GM21390 (cell line): ENCODE data around the gene CNNM4.

Experiments
- ATAC-seq: cut with Tn5 transposase; IDR thresholded peaks from one replicate; pipeline ENCODE4 v1.9.1; 2021; ENCODE audit not compliant: unreplicated experiment

Gene CNNM4

DNA sequence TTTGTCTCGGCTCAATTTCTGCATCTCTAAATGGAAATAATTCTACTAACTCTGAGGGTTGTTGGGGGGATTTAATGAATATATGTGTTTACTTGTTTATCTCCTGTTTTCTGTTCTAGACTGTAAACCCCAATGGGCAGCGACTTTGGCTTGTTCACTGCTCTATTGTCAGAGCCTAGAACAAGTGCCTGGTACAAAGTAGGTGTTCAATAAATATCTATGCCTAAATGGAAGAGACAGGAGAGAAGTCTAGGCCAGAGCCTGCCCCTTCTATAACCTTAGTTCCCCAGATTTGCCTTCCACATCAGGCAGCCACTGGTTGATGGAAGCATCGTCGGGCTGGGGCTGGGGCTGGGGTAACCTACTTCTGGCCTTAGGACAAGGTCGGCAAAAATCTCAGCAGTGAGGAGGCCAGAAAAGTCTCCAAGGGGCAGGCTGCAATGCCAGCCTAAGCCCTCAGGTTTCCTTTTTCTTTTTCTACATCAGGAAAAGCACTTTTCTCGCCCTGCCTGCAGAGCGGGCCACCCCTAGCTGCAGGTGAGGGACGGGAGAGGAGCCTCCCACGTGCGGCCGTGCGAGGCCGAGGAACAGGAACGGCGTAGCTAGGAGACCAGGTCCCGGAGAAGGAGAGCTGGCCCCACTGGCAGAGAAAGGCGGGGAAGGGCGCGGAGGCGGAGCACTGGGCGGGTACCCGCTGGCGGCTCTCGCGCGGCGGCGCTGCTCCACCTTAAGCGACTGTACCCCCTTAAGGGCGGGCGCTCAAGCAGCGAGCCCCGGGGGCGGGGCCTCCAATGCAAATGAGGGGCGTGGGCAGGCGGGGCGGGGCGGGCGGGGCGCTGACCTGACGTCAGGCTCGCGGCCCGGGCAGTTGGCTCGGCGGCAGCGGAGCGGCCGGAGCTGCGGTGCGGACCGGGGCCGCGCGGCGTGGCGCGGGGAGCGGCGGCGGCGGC, at the start of gene CNNM4:
CNNM4 (plus strand) TSS at position 867 of the 950 bp plus-strand sequence. CDS start 98 bp downstream, outside the sequence.
- peak; percentile 86 for ATAC-seq

DNA sequence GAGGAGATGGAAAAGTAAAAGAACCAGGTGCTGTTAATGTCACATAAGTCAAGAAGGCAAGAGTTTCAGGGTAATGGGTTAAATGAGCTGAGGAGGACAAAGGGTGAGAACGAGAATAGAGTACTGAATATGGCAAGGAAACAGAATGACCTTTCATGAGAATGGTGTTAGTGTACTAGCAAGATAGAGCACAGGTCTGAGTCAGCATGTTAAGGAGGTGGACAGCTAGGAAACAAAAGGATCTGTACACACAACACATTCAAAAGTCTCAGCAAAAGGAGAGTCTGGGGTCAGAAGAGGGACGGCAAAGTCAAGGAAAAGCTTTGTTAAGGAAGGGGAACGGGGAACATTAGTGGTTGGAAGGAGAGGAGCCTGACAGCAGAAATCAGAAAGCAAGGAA, 49.7 kb upstream of the CNNM4 start:
- ATAC-seq, result no peak

DNA sequence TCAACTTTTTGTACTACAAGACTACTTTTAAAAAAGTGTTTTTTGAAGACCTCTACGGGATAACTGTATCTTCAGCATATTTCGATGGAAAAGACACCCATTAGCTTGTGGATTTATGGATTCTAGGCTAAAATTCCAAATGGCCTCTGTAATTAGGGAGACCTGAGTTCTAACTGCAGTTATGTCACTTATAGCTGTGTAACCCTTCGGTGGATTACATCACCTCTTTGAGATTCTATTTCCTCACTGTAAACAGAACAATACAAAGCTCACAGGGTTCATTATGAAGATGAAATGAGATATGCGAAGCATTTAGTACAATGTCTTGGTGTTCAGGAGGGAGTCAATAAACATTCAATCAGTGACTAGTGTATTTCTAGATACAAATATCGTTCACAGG, 45.0 kb upstream of the CNNM4 start:
- ATAC-seq, result no peak

DNA sequence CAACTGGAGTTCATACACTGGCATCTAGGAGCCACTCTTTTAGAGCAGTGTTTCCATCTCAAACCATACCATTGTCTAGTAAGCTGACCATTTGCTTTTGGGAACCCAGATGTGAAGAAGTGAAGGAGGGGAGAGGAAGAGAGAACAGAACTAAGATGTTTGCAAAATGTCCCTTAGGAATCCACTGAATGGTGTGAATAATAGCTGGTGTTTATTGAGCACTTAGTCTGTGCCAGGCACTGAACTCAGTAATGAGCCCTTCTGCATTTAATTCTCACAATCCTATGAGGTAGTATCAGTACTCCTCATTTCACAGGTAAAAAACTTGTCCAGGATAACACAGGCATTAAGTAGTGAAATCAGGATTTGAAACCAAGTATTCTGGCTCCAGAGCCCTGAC, 44.3 kb upstream of the CNNM4 start:
- no peak for ATAC-seq

DNA sequence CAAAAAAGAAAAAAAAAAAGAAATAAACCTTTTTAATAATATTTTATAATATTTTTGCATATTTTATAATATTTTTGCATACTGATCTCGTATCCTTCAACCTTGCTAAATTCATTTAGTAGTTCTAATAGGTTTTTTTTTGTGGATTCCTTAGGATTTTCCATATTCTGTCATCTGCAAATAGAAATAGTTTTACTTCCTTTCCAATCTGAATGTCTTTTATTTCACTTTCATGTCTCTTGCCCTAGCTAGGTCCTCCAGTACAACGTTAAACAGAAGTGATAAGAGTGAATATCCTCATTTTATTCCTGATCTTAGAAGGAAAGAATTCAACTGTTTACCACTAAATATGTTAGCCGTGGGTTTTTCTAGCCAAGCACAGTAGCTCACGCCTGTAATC, 34.6 kb upstream of the CNNM4 start:
- no peak for ATAC-seq

DNA sequence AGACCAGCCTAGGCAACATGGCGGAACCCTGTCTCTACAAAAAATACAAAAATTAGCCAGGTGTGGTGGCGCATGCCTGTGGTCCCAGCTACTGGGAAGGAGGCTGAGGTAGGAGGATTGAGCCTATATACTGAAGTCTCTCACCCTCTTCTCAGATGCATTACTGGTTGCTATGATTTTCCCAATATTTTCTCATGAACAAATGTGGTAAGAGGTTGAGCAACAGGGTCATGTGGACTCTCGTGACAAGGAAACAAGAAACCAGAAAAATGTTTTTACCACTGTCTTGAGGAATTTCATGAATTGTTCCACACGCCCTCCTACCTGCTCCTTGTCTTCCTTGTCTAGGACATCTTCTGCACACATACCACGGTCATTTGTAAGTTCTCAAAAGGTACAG, 33.3 kb upstream of the CNNM4 start:
- ATAC-seq, result no peak

DNA sequence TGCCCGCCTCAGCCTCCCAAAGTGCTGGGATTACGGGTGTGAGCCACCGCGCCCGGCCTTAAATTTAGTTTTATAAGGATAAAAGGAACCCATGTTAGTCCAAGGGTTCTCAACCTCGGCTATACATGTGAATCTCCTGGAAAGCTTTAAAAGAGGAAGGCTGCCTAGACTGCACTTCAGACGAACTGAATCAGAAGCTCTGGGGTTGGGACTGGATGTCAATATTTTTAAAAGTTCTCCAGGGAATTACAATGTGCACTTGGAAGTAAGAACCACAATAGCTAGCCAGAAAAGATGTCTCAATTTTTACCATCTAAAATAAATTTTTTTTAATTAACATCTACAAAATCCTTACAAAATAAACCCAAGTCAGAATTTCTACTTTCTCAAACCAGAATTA, 31.0 kb upstream of the CNNM4 start:
- no peak for ATAC-seq

DNA sequence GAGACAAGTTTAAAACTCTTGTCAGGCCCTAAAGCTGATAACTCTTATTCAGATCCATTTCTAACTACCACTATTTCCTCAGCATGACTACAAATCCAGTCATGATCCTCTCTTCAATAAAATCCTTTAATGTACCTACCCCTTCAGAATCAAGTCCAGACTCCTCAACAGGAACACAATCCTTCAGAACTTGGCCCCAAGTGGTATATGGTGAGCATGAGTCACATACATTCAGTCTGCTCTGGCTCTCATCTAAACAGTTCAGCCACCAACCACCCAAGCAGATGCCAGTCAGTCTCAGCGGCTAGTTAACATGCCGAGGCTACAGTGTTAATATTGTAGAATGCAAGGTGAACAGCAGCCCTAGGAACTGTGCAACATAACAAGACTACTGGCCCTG, 30.5 kb upstream of the CNNM4 start:
- no peak for ATAC-seq

DNA sequence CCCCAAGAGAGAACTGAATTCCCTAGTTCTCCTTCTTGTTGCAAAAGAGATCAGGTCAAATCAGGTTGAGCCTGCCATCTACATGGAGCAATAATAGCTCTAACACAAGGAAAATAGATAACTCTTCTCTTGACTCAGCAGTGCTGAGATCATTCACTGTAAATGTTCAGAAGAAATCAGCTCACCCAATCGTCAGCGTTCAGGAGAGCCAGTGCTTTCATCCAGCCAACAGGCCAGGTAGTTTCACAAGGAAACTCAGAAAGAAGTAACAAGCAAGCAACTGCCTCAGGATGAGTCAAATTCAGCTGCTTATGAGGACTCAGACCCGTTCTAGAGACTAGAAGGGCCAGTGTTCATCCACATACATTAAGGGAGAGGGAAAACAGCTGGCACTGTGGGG, 26.8 kb upstream of the CNNM4 start:
- ATAC-seq, result no peak

DNA sequence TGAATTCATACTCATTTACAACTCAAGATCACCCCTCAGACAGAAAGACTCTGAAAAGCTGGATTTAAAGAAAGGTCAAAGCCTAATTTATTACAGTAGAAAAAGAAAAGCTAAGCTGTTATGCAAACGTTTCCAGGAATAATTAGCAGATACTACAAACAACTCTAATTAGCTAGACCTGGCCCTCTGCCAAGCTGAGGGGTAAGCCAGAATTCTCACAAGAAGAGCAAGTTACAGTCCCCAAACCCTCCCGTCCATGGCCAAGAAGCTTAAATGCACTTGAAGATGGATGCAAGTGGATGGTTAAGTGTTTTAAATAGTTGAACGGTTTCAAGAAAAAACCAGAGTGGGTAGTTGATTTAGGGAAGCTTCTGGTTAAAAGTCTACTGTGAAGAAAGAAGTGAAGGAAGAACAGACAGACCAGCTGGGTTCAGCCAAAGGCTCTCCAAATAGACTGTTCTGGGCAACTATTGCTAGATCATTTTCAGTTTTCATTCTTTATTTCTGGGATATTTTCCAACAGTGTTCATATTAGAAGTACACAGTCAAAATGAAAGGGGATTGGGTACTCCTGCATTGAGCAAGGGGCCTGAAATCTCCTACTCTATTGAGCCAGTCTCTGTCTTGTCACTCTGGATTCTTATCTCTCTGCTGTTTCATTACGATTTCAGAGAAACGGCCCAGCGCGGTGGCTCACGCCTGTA, 25.7 kb upstream of the CNNM4 start:
- no peak for ATAC-seq

DNA sequence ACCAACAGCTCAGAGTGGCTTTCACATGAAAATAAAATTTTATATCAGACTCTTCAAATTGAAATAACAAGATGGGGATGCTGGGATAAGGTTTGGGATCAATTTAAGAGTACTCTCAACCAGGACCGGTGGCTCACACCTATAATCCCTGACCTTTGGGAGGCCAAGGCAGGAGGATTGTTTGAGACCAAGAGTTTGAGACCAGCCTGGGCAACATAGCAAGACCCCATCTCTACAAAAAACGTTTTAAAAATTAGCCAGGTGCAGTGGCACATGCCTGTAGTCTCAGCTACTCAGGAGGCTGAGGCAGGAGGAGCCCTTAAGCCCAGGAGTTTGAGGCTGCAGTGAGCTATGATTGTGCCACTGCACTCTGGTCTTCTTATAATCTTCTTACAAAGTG, 23.5 kb upstream of the CNNM4 start:
- no peak for ATAC-seq

DNA sequence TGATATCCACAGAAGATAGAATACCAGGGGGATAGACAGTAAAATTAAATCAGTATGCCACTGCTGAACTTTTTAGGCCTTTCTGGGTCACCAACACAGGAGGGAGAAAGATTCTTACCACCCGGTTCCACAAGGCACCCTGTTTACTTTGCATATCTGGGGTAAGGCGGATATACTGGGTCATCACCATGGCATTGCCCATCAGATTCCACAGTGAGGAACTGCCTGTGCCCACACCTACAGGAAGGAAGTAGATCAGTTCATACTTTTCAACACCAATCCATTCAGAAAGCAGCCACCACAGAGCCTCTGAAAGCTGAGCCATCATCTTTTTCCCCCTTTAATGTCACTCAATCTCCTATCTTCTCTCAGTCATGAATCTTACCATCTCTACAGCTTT, 22.9 kb upstream of the CNNM4 start:
- ATAC-seq, result no peak

DNA sequence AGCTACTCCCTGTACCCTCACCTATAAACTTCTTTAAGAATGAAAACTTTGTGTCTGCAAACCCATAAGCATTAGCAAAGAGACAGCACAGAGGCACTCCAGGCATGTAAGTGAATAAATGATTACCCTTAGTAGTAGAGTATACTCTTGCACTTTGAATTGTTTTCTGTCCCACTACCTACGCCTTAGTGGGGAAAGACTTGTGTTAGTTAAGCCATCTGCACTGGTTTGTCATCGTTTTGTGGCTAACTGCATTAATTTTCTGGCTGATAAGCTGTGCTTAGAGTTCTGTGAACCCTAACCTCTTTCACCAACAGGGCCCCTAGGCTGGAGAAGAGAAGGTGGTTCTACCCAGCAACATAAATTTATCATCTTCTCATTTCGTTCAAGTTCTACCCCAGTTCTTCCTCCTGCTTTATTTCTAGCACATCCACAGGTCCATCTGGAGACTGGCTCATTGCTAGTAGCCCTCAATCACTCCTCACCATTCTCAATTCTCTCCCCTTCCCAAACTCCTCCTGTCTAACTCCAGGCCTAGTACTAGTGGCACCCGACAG, 21.5 kb upstream of the CNNM4 start:
- ATAC-seq, result no peak

DNA sequence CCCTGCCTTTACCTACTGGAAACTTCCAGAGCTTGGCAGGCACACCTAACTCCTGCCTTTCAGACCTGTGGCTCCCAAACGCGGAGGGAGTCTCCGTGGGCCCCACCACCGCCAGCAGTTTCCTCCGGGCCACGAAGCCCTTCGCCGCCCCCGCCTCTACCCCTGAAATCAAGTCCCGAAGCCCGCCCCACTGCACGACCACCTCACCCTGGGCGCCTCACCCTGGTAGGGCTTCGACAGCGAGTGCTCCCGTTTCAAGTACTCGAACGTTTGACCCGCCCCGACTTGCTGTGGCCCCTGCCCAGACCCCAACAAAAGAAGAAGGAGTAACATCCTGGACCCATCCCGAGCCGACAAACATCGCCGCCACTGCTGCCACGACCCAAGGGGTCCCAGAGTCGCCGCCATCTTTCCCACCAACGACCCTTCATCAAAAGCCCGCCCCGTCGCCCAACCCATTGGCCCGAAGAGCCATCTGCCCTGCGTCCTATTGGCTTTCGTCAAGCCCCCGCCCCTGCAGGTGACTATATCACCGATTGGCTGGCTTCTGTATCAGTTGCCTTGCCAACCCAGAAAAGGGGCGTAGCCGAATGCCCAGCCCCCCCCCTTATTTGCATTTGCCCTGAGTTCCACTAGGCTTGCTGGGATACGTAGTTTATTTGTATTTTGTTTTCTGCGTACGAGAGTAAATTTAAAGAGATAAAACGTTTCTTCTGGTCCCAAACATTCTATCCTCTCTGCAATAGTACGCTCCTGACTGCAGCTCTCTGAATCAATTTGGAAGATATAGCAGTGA, 20.9 kb upstream of the CNNM4 start, which contains the start of gene LMAN2L:
LMAN2L (minus strand) TSS at position 432 of the 796 bp plus-strand sequence; CDS start at position 408, 24 bp downstream.
- ATAC-seq, result peak; percentile 99

DNA sequence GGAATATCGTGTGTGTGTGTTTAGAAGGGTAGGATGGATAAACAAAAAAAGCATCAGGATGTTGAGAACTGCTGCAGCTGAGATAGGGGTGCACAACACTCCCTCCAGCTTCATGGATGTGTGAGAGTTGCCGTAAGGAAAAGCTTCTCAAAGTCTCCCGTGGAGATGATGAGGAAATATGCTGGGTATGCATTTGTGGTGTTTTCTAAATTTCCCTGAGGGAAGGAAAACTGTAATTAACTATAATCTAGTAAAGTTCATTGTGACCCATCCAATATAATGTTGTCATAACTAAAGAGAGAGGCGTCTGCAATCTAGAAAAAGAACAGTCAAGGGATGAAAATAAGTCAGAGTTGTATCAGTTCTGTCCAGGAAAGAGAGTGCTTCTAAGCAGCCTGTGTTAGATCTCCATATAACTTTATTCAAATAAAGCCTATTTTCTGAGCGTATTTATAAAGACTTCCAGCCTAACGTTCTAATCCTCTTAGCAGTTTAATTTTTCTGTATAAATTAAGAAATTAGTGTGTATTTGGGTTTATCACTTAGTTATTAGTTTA, 13.6 kb upstream of the CNNM4 start:
- no peak for ATAC-seq

DNA sequence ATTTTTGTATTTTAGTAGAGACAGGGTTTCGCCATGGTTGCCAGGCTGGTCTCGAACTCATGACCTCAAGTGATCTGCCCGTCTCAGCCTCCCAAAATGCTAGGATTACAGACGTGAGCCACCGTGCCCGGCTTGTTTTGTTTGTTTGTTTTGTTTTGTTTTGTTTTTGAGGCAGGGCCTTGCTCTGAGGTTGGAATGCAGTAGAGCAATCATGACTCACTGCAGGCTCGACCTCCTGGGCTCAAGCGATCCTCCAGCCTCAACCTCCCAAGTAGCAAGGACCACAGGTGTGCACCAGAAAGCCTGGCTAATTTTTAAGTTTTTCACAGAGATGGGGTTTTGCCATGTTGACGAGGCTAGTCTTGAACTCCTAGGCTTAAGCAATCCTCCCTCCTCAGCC, 8.9 kb upstream of the CNNM4 start:
- no peak for ATAC-seq

DNA sequence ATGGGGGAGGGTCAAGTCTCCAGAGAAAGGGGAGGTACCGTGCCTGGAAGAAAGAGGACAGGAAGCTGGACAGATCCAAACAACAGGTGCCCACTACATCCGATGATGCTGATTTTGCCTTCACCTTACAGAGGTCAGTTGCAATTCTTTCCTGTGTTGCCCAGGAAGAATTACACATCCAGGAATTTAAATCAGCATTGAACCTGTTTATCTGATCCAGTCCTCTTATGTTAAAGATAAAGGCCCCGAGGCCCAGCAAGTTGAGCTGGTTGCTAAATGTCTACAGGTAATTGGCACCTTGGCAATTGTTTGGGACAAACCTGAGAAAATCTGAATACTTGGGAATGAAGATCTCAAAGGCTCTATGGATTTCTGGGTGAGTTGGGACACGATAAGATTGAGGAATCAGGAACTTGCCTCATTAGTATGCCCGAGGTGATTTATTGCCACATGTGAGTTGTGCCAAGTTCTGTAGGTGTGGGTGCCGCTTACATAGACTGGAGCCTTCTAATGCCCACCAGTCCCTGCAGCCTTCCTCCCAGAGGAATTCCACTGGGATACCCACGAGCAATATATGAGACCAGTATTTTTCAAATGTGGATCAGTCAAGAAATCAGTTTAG, 6.9 kb upstream of the CNNM4 start:
- ATAC-seq, result no peak

DNA sequence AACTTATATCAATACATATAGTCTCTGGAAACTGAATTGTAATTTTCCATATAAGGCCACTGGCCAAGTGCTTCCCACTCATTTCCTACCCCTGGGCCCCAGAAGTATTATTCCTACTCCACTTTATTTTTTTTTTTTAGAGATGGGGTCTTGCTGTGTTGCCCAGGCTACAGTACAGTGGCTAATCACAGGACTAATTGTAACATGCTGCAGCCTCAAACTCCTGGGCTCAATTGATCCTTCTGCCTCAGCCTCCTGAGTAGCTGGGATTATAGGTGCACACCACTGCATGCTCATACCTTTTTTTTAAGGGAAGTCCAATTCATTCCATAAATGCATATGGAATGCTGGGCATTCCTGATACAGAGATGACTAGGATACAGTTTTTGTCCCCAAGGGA, 6.4 kb upstream of the CNNM4 start:
- ATAC-seq, result no peak

DNA sequence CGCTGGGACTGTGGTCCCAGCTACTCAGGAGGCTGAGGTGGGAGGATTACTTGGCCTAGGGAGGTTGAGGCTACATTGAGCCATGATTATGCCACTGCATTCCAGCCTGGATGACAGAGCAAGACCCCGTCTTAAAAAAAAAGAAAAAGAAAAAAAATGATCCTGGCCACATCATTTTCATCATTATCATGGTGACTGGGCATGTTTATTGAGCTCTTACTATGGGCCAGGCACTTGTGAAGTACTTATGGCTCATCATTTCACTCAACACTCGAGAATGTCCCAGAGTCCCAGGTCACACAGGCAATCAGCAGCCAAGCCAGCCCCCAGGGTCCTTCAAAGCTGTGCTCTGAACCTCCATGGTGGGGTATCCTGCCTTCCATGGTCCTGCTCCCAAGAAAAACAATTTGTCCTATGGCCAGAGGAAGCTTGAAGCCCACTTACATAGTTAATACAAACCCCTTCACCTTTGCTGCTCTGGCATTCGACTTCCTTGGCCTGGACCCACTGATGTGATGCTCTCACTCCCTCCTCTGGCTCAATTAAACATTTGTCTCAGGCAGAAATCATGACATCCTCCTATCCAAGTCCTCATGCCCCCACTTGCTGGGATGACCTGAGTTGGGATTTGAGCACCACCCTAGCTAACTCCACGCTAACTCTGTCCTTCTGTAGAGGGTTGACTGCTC, 3.8 kb upstream of the CNNM4 start:
- no peak for ATAC-seq

DNA sequence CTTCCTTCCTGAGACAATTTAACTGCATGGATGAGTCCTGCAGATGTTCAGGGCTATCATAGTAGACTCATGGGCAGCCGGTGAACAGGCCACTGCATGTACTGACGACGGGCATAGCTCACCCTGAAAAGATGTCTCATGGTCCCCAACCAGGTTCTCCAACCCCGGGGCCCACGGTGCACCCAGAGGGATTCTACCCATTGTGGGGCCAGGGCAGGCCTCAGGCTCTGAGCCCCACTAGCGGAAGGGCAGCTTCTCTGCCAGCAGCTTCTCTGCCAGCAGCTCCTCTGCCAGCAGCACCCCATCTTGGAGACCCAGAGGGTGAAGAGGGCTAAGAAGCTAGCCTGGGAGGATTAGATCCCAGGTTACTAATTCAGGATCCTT, 3.2 kb upstream of the CNNM4 start:
- no peak for ATAC-seq
